ENCODE measurements around the gene RILP. TPM values are rescaled to one million over a fixed set of nuclear protein-coding genes. Genes with fewer than 3 reads are reported as not detected.

Gene RILP
- total and polyA plus RNA-seq, 4 experiments from 2014 or later = 2.0 to 4.9 (median 3.2) TPM

- no peak overlapping the region for H3K27ac ChIP-seq (ENCODE audit: low read depth, low read length)
- peak overlapping the region in 1 of 8 donors; percentile 22 for H3K4me3 Mint-ChIP-seq
- ChIA-PET CTCF (ENCODE audit: partially characterized antibody) (interaction anchor here (1.5 to 1.6 kb wide), 2 partner anchors 23 to 52 kb away, joined by 4 to 6 read pairs; partner anchors contain the start of gene RILP), POLR2A (ENCODE audit: partially characterized antibody) (no interaction called here)
- no peak overlapping the region for H3K4me3 ChIP-seq (ENCODE audit: low read length in 2 of 2)
- no peak for DNase-seq
- H3K9me3 ChIP-seq (ENCODE audit: control insufficient read depth in 1 of 2, low read length in 2 of 2) = no peaks in the 10 kb centered on the region
- no peaks in the 10 kb centered on the region for H3K9me3 Mint-ChIP-seq
- intact Hi-C loops (cut with micrococcal nuclease) = loop anchor here (5.0 kb wide), 1 partner anchor 168 kb away; the partner anchor contains the start of gene CRK
- peaks cover 0 to 6% of the 10 kb centered on the region in 2 donors for H3K36me3 Mint-ChIP-seq
- H3K4me1 Mint-ChIP-seq = peaks cover 3 to 27% (median 12%) of the 10 kb centered on the region in 4 donors
- H3K27ac Mint-ChIP-seq = no peak overlapping the region
- peaks cover 22% of the 10 kb centered on the region for H3K4me1 ChIP-seq (ENCODE audit: insufficient read depth, low read length)
- H3K27me3 Mint-ChIP-seq = peaks cover 1% of the 10 kb centered on the region in 2 donors
- H3K36me3 ChIP-seq (ENCODE audit: insufficient read depth, low read length) = no peaks in the 10 kb centered on the region
- peaks cover 8% of the 10 kb centered on the region for H3K27me3 ChIP-seq (ENCODE audit: insufficient read depth, low read length)
These were observed 24.1 kb downstream of the RILP start for GRCh38 chr17:1625581-1625980.

GRCh38 chr17:1625053-1625452, 24.6 kb downstream of the RILP start:
- Histone ChIP-seq H3K36me3 (ENCODE audit: insufficient read depth, low read length) (no peaks in the 10 kb centered on the region), H3K27me3 (ENCODE audit: insufficient read depth, low read length) (peaks cover 8% of the 10 kb centered on the region), H3K4me1 (ENCODE audit: insufficient read depth, low read length) (peaks cover 21% of the 10 kb centered on the region), H3K9me3 (ENCODE audit: control insufficient read depth in 1 of 2, low read length in 2 of 2) (no peaks in the 10 kb centered on the region), H3K4me3 (ENCODE audit: low read length in 2 of 2) (no peak overlapping the region), H3K27ac (ENCODE audit: low read depth, low read length) (no peak overlapping the region)
- CTCF ChIA-PET (ENCODE audit: partially characterized antibody) = interaction anchor here (1.5 to 1.6 kb wide), 2 partner anchors 23 to 51 kb away, joined by 4 to 6 read pairs; partner anchors contain the start of gene RILP
- H3K4me3 Mint-ChIP-seq = no peak overlapping the region
- peaks cover 0 to 1% of the 10 kb centered on the region in 2 donors for H3K27me3 Mint-ChIP-seq
- no peak overlapping the region for H3K27ac Mint-ChIP-seq
- no peaks in the 10 kb centered on the region for H3K9me3 Mint-ChIP-seq
- intact Hi-C loops (cut with micrococcal nuclease) = loop anchor here (5.0 kb wide), 1 partner anchor 168 kb away; the partner anchor contains the start of gene CRK
- peaks cover 1 to 23% (median 8%) of the 10 kb centered on the region in 4 donors for H3K4me1 Mint-ChIP-seq
- POLR2A ChIA-PET (ENCODE audit: partially characterized antibody) = no interaction called here
- peaks cover 0 to 6% of the 10 kb centered on the region in 2 donors for H3K36me3 Mint-ChIP-seq
- no peak for DNase-seq

- peaks cover 0 to 1% of the 10 kb centered on the region in 2 donors for H3K27me3 Mint-ChIP-seq
- DNase-seq = no peak
- Histone ChIP-seq H3K4me1 (ENCODE audit: insufficient read depth, low read length) (peaks cover 17% of the 10 kb centered on the region), H3K9me3 (ENCODE audit: control insufficient read depth in 1 of 2, low read length in 2 of 2) (no peaks in the 10 kb centered on the region), H3K36me3 (ENCODE audit: insufficient read depth, low read length) (no peaks in the 10 kb centered on the region), H3K27me3 (ENCODE audit: insufficient read depth, low read length) (peaks cover 8% of the 10 kb centered on the region), H3K27ac (ENCODE audit: low read depth, low read length) (no peak overlapping the region), H3K4me3 (ENCODE audit: low read length in 2 of 2) (no peak overlapping the region)
- H3K9me3 Mint-ChIP-seq = no peaks in the 10 kb centered on the region
- ChIA-PET CTCF (ENCODE audit: partially characterized antibody) (interaction anchor here (1.5 kb wide), 1 partner anchor 24 kb away, joined by 6 read pairs; the partner anchor contains the start of gene RILP), POLR2A (ENCODE audit: partially characterized antibody) (no interaction called here)
- no peak overlapping the region for H3K27ac Mint-ChIP-seq
- H3K4me3 Mint-ChIP-seq = no peak overlapping the region
- intact Hi-C loops (cut with micrococcal nuclease) = loop anchor here (5.0 kb wide), 1 partner anchor 167 kb away; the partner anchor contains the start of gene CRK
- peaks cover 0 to 21% (median 6%) of the 10 kb centered on the region in 4 donors for H3K4me1 Mint-ChIP-seq
- peaks cover 0 to 6% of the 10 kb centered on the region in 2 donors for H3K36me3 Mint-ChIP-seq
These were observed 25.0 kb downstream of the RILP start for GRCh38 chr17:1624650-1625049.

- intact Hi-C loops (cut with micrococcal nuclease) = no loop called here
- H3K27ac Mint-ChIP-seq = peak overlapping the region in 1 of 7 donors; percentile 17
- H3K4me3 ChIP-seq (ENCODE audit: low read length in 2 of 2) = no peak overlapping the region
- H3K4me1 Mint-ChIP-seq = peaks cover 0 to 13% (median 6%) of the 10 kb centered on the region in 4 donors
- no peak overlapping the region for H3K4me3 Mint-ChIP-seq
- no peaks in the 10 kb centered on the region for H3K9me3 Mint-ChIP-seq
- peaks cover 8% of the 10 kb centered on the region for H3K27me3 ChIP-seq (ENCODE audit: insufficient read depth, low read length)
- H3K36me3 Mint-ChIP-seq = no peaks in the 10 kb centered on the region
- POLR2A ChIA-PET (ENCODE audit: partially characterized antibody) = no interaction called here
- no peaks in the 10 kb centered on the region for H3K9me3 ChIP-seq (ENCODE audit: control insufficient read depth in 1 of 2, low read length in 2 of 2)
- peaks cover 12% of the 10 kb centered on the region for H3K4me1 ChIP-seq (ENCODE audit: insufficient read depth, low read length)
- peaks cover 0 to 1% of the 10 kb centered on the region in 2 donors for H3K27me3 Mint-ChIP-seq
- no peak for DNase-seq
- CTCF ChIA-PET (ENCODE audit: partially characterized antibody) = no interaction called here
- H3K27ac ChIP-seq (ENCODE audit: low read depth, low read length) = no peak overlapping the region
- H3K36me3 ChIP-seq (ENCODE audit: insufficient read depth, low read length) = no peaks in the 10 kb centered on the region
These were observed 26.5 kb downstream of the RILP start for GRCh38 chr17:1623057-1623630.

GRCh38 chr17:1621273-1621954, 28.3 kb downstream of the RILP start:
- Mint-ChIP-seq H3K4me1 (peaks cover 0 to 1% (median 0%) of the 10 kb centered on the region in 4 donors), H3K27me3 (peaks cover 0 to 1% of the 10 kb centered on the region in 2 donors), H3K36me3 (no peaks in the 10 kb centered on the region), H3K27ac (no peak overlapping the region), H3K4me3 (no peak overlapping the region), H3K9me3 (no peaks in the 10 kb centered on the region)
- Histone ChIP-seq H3K9me3 (ENCODE audit: control insufficient read depth in 1 of 2, low read length in 2 of 2) (no peaks in the 10 kb centered on the region), H3K36me3 (ENCODE audit: insufficient read depth, low read length) (no peaks in the 10 kb centered on the region), H3K4me3 (ENCODE audit: low read length in 2 of 2) (no peak overlapping the region), H3K4me1 (ENCODE audit: insufficient read depth, low read length) (no peaks in the 10 kb centered on the region), H3K27ac (ENCODE audit: low read depth, low read length) (no peak overlapping the region), H3K27me3 (ENCODE audit: insufficient read depth, low read length) (peaks cover 4% of the 10 kb centered on the region)
- CTCF ChIA-PET (ENCODE audit: partially characterized antibody) = no interaction called here
- POLR2A ChIA-PET (ENCODE audit: partially characterized antibody) = no interaction called here
- intact Hi-C loops (cut with micrococcal nuclease) = no loop called here
- no peak for DNase-seq

- H3K36me3 Mint-ChIP-seq = no peaks in the 10 kb centered on the region
- no peaks in the 10 kb centered on the region for H3K9me3 ChIP-seq (ENCODE audit: control insufficient read depth in 1 of 2, low read length in 2 of 2)
- no peak overlapping the region for H3K4me3 Mint-ChIP-seq
- H3K27me3 Mint-ChIP-seq = no peaks in the 10 kb centered on the region
- intact Hi-C loops (cut with micrococcal nuclease) = no loop called here
- CTCF ChIA-PET (ENCODE audit: partially characterized antibody) = no interaction called here
- no peak overlapping the region for H3K27ac ChIP-seq (ENCODE audit: low read depth, low read length)
- no peaks in the 10 kb centered on the region for H3K4me1 ChIP-seq (ENCODE audit: insufficient read depth, low read length)
- no peaks in the 10 kb centered on the region for H3K9me3 Mint-ChIP-seq
- no peak overlapping the region for H3K4me3 ChIP-seq (ENCODE audit: low read length in 2 of 2)
- POLR2A ChIA-PET (ENCODE audit: partially characterized antibody) = no interaction called here
- H3K36me3 ChIP-seq (ENCODE audit: insufficient read depth, low read length) = no peaks in the 10 kb centered on the region
- H3K4me1 Mint-ChIP-seq = no peaks in the 10 kb centered on the region
- no peaks in the 10 kb centered on the region for H3K27me3 ChIP-seq (ENCODE audit: insufficient read depth, low read length)
- H3K27ac Mint-ChIP-seq = no peak overlapping the region
- DNase-seq = no peak
These were observed 29.2 kb downstream of the RILP start for GRCh38 chr17:1620486-1620885.

- H3K36me3 ChIP-seq (ENCODE audit: insufficient read depth, low read length) = no peaks in the 10 kb centered on the region
- Mint-ChIP-seq H3K27me3 (no peaks in the 10 kb centered on the region), H3K4me3 (peak overlapping the region in 1 of 8 donors; percentile 11), H3K36me3 (no peaks in the 10 kb centered on the region), H3K27ac (no peak overlapping the region), H3K9me3 (no peaks in the 10 kb centered on the region), H3K4me1 (no peaks in the 10 kb centered on the region)
- no peaks in the 10 kb centered on the region for H3K9me3 ChIP-seq (ENCODE audit: control insufficient read depth in 1 of 2, low read length in 2 of 2)
- DNase-seq = no peak
- H3K27ac ChIP-seq (ENCODE audit: low read depth, low read length) = no peak overlapping the region
- CTCF ChIA-PET (ENCODE audit: partially characterized antibody) = interaction anchor here (1.5 kb wide), 1 partner anchor 12 kb away, joined by 5 read pairs; no protein-coding TSS in a partner anchor
- no peak overlapping the region for H3K4me3 ChIP-seq (ENCODE audit: low read length in 2 of 2)
- H3K4me1 ChIP-seq (ENCODE audit: insufficient read depth, low read length) = no peaks in the 10 kb centered on the region
- POLR2A ChIA-PET (ENCODE audit: partially characterized antibody) = no interaction called here
- intact Hi-C loops (cut with micrococcal nuclease) = no loop called here
- no peaks in the 10 kb centered on the region for H3K27me3 ChIP-seq (ENCODE audit: insufficient read depth, low read length)
These were observed 32.0 kb downstream of the RILP start for GRCh38 chr17:1617620-1618174.

Measured in CD4-positive, alpha-beta memory T cell (primary cell).